Measurements from ENCODE around the gene QSOX2.

DNA sequence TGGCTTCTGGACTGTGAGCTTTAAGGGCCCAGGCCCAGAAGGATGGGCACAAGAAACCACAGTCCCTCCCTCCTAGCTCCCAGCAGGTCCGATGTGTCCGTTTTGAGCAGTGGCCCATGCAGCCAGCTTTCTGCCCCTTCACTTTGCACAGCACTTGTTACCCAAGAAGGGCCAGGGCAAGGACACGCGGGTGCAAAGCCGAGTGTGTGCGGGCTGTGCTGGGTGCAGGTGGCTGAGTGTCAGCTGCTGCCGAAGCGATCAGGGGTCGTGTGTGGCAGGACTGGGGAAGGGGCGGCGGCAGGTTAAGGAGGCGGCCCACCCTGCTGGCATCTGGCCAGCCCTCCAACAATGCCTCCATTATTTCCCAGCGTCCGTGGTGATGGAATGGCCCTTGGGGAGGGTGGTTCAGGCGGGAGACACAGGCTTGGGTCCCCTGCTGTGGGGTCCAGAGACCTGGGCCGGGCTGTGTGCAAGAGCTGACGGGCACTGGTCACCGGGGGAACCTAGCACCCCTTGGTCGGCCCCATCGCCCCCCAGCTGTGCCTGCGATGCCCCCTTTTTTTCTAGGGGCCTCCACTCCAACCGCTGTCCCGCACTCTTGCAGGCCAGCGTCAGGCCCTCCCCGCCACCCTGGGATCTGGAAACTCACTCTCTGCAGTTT, 41.3 kb downstream of the QSOX2 start:
- TF ChIP-seq, protein P1, sequence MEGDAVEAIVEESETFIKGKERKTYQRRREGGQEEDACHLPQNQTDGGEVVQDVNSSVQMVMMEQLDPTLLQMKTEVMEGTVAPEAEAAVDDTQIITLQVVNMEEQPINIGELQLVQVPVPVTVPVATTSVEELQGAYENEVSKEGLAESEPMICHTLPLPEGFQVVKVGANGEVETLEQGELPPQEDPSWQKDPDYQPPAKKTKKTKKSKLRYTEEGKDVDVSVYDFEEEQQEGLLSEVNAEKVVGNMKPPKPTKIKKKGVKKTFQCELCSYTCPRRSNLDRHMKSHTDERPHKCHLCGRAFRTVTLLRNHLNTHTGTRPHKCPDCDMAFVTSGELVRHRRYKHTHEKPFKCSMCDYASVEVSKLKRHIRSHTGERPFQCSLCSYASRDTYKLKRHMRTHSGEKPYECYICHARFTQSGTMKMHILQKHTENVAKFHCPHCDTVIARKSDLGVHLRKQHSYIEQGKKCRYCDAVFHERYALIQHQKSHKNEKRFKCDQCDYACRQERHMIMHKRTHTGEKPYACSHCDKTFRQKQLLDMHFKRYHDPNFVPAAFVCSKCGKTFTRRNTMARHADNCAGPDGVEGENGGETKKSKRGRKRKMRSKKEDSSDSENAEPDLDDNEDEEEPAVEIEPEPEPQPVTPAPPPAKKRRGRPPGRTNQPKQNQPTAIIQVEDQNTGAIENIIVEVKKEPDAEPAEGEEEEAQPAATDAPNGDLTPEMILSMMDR (IDR thresholded peaks at IDR 0.05; ENCODE audit: low read length): no peak
- TF ChIP-seq EZH2 (optimal IDR thresholded peaks at IDR 0.05; ENCODE audit: low read depth, low read length) (no peak), EZH2phosphoT487 (IDR thresholded peaks at IDR 0.05; ENCODE audit: low read length) (no peak)
